Measurements from ENCODE around the gene KCND1.

DNA sequence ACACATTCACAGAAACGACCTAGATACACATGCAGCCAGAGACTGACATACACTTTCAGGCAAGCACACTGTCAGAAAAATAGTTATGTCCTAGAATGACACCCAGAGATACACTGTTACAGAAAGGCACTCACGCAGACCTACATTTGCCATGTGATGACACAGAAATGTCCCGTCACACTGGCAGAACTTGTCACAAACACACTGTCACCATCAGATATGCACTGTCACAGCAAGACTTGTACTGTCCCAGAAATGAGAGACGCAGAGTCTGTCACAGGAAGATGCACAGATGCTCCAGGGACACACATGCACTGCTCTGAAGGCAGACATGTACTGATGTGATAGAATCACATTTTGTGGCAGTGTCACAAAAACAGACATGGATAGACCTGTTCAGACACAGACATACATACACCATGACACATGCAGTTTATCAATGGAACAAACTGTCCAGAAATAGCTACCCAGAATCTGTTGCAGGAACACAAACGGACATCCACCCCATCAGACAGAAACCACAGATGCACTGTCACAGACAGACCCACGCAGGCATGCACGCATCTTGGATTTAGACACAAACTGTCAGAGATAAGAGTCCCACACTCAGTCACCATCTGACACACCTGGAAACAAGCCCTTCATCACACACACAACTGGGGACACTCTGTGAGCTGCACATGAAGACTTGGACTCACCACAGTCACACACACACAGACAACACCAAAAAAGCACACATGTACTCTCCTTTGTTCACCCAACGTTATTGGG is 51.5 kb downstream of the KCND1 start:
- TF ChIP-seq POLR2A (IDR thresholded peaks at IDR 0.05; ENCODE audit: low read depth) (no peak), EP300 (IDR thresholded peaks at IDR 0.05) (no peak), POLR2AphosphoS5 (IDR thresholded peaks at IDR 0.05) (no peak)
- TF ChIP-seq, protein P1, sequence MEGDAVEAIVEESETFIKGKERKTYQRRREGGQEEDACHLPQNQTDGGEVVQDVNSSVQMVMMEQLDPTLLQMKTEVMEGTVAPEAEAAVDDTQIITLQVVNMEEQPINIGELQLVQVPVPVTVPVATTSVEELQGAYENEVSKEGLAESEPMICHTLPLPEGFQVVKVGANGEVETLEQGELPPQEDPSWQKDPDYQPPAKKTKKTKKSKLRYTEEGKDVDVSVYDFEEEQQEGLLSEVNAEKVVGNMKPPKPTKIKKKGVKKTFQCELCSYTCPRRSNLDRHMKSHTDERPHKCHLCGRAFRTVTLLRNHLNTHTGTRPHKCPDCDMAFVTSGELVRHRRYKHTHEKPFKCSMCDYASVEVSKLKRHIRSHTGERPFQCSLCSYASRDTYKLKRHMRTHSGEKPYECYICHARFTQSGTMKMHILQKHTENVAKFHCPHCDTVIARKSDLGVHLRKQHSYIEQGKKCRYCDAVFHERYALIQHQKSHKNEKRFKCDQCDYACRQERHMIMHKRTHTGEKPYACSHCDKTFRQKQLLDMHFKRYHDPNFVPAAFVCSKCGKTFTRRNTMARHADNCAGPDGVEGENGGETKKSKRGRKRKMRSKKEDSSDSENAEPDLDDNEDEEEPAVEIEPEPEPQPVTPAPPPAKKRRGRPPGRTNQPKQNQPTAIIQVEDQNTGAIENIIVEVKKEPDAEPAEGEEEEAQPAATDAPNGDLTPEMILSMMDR (IDR thresholded peaks at IDR 0.05), result no peak
